NAMALWA (cell line): Measurements from ENCODE around the gene SGK1.

Experiments used
- DNase-seq: peaks from one replicate; pipeline ENCODE4 v3.0.0-alpha.2; 2015; ENCODE audit warnings: low spot score

SGK1 gene

GRCh38 chr6:134122775-134123174 lies 195.1 kb downstream of the SGK1 start:
- no peak for DNase-seq

- DNase-seq = no peak
These were observed 198.4 kb downstream of the SGK1 start for GRCh38 chr6:134119486-134119885.
